PC-3 (cell line): ENCODE results near the gene PKMYT1. TPM values are rescaled to one million over a fixed set of nuclear protein-coding genes. Genes with fewer than 3 reads are reported as not detected.
A peak's percentile ranks its signal among the peaks of the same experiment; 100 is the strongest.

Source experiments
- ATAC-seq: fragments of 200-7000 bp; cut with Tn5 transposase; 2 replicates; pipeline ENCODE4 v1.9.1; 2020; ENCODE audit warnings: mild to moderate bottlenecking, moderate library complexity
- BruUV-seq: library from RNA; stranded (reverse); fragments of 400-500 nt; replicated peaks from 2 replicates; lab custom pipeline; 2021; lab: Mats Ljungman, UMichigan
- CTCF ChIA-PET: fragments of 300-600 bp; sonication (Branson Sonifier 250); formaldehyde crosslinking; loops from one replicate; lab custom pipeline; 2022; ENCODE audit warnings: antibody characterized with exemption; lab: Charles Lee
- POLR2A ChIA-PET: fragments of 300-600 bp; sonication (Branson Sonifier 250); formaldehyde crosslinking; loops from one replicate; lab custom pipeline; 2022; ENCODE audit warnings: antibody characterized with exemption; ENCODE audit not compliant: unreplicated experiment; lab: Charles Lee
- DNase-seq: peaks from one replicate; pipeline ENCODE4 v3.0.0-alpha.2; 2015
- H2AFZ ChIP-seq: fragments of 300-600 bp; sonication (generic); 2 replicates; pipeline ENCODE4 v1.6.0; 2016; ENCODE audit warnings: antibody characterized with exemption, low read length
- H3F3A ChIP-seq: fragments of 300-600 bp; sonication (generic); one replicate; pipeline ENCODE4 v1.6.0; 2017; ENCODE audit warnings: antibody characterized with exemption, low read length, control low read depth, mild to moderate bottlenecking; ENCODE audit not compliant: unreplicated experiment
- H3K27ac ChIP-seq: fragments of 300-600 bp; sonication (generic); 2 replicates; pipeline ENCODE4 v1.5.1; 2016; ENCODE audit warnings: mild to moderate bottlenecking, low read length
- H3K27me3 ChIP-seq: fragments of 300-600 bp; sonication (generic); 2 replicates; pipeline ENCODE4 v1.6.1; 2016; ENCODE audit warnings: low read length, mixed read lengths
- H3K36me3 ChIP-seq: fragments of 300-600 bp; sonication (generic); 2 replicates; pipeline ENCODE4 v1.6.1; 2016; ENCODE audit warnings: low read depth, mixed run types, low read length, mixed read lengths
- H3K4me1 ChIP-seq: fragments of 300-600 bp; sonication (generic); 2 replicates; pipeline ENCODE4 v1.5.1; 2016; ENCODE audit warnings: low read length; ENCODE audit not compliant: insufficient read depth
- H3K4me2 ChIP-seq: fragments of 300-600 bp; sonication (generic); 2 replicates; pipeline ENCODE4 v1.6.0; 2016; ENCODE audit warnings: low read length
- H3K4me3 ChIP-seq: fragments of 300-600 bp; sonication (generic); 2 replicates; pipeline ENCODE4 v1.5.1; 2016; ENCODE audit warnings: mild to moderate bottlenecking, low read length, mixed read lengths
- H3K79me2 ChIP-seq: fragments of 300-600 bp; sonication (generic); 2 replicates; pipeline ENCODE4 v1.6.1; 2017; ENCODE audit warnings: low read length, mixed read lengths
- H3K9ac ChIP-seq: fragments of 300-600 bp; sonication (generic); 2 replicates; pipeline ENCODE4 v1.6.0; 2016; ENCODE audit warnings: mild to moderate bottlenecking, low read length
- H3K9me2 ChIP-seq: fragments of 300-600 bp; sonication (generic); replicated peaks from 2 replicates; pipeline ENCODE4 v1.6.1; 2016; ENCODE audit warnings: mixed run types, low read length, mixed read lengths
- H3K9me3 ChIP-seq: fragments of 300-600 bp; sonication (generic); 2 replicates; pipeline ENCODE4 v1.6.1; 2016; ENCODE audit warnings: low read length, mixed read lengths
- H4K20me1 ChIP-seq: fragments of 300-600 bp; sonication (generic); 2 replicates; pipeline ENCODE4 v1.6.1; 2016; ENCODE audit warnings: low read length, mixed read lengths
- EZH2 ChIP-seq: fragments of 300-600 bp; sonication (generic); IDR thresholded peaks from one replicate; pipeline ENCODE4 v1.6.1; 2017; ENCODE audit warnings: antibody characterized with exemption, mild to moderate bottlenecking, low read length; ENCODE audit not compliant: unreplicated experiment
- EZH2phosphoT487 ChIP-seq: fragments of 300-600 bp; sonication (generic); IDR thresholded peaks from 2 replicates; pipeline ENCODE4 v1.6.1; 2018; ENCODE audit warnings: mild to moderate bottlenecking, antibody characterized with exemption, low read length, borderline replicate concordance
- intact Hi-C: fragments of 100-400 bp; cut with micrococcal nuclease; formaldehyde crosslinking; loops from 2 replicates; pipeline ENCODE4 v1.9.0; 2023
- total RNA-seq: library from RNA; depleted of rRNA; stranded (reverse); fragments of >200 nt; gene quantifications from 2 replicates; pipeline ENCODE4 v1.2.3, GENCODE V29; 2014
- TF ChIP-seq, protein P1 (sequence below): fragments of 300-600 bp; sonication (generic); conservative IDR thresholded peaks from 2 replicates; pipeline ENCODE4 v1.5.1; 2017; ENCODE audit warnings: antibody characterized with exemption, low read depth, mild to moderate bottlenecking, low read length

The PKMYT1 gene
- total RNA-seq, 1 experiment from 2014 or later = 51.9 TPM

- H3K9me3 ChIP-seq = no peaks in the 10 kb centered on the region
- H3F3A ChIP-seq = no peaks in the 10 kb centered on the region
- H4K20me1 ChIP-seq = peaks cover 12% of the 10 kb centered on the region
- TF ChIP-seq, protein P1, sequence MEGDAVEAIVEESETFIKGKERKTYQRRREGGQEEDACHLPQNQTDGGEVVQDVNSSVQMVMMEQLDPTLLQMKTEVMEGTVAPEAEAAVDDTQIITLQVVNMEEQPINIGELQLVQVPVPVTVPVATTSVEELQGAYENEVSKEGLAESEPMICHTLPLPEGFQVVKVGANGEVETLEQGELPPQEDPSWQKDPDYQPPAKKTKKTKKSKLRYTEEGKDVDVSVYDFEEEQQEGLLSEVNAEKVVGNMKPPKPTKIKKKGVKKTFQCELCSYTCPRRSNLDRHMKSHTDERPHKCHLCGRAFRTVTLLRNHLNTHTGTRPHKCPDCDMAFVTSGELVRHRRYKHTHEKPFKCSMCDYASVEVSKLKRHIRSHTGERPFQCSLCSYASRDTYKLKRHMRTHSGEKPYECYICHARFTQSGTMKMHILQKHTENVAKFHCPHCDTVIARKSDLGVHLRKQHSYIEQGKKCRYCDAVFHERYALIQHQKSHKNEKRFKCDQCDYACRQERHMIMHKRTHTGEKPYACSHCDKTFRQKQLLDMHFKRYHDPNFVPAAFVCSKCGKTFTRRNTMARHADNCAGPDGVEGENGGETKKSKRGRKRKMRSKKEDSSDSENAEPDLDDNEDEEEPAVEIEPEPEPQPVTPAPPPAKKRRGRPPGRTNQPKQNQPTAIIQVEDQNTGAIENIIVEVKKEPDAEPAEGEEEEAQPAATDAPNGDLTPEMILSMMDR = no peak
- no peak for TF ChIP-seq EZH2phosphoT487
- no peak for TF ChIP-seq EZH2
- ChIA-PET POLR2A (no interaction called here), CTCF (interaction anchor here (0.6 kb wide), 1 partner anchor 59 kb away, joined by 3 read pairs; no protein-coding TSS in a partner anchor)
- intact Hi-C loops = loop anchor here (10.0 kb wide), 1 partner anchor 64 kb away; no protein-coding TSS in a partner anchor
- H3K27me3 ChIP-seq = no peaks in the 10 kb centered on the region
- H3K36me3 ChIP-seq = no peaks in the 10 kb centered on the region
- BruUV-seq = no TSS peak
- H3K27ac ChIP-seq = peak within 1 kb of the TSS; percentile 43
- DNase-seq = peak; percentile 92
- peak within 1 kb of the TSS; percentile 87 for H3K9ac ChIP-seq
- no peaks in the 10 kb centered on the region for H3K9me2 ChIP-seq
- peak within 1 kb of the TSS; percentile 50 for H2AFZ ChIP-seq
- peak; percentile 72 for ATAC-seq
- H3K79me2 ChIP-seq = peaks cover 10% of the 10 kb centered on the region; the same call in 1 of the 2 replicates
- peak within 1 kb of the TSS; percentile 94 for H3K4me2 ChIP-seq
- H3K4me3 ChIP-seq = peak within 1 kb of the TSS; percentile 85
- peaks cover 22% of the 10 kb centered on the region; the same call in 1 of the 2 replicates for H3K4me1 ChIP-seq
Measured at GRCh38 chr16:2968738-2969544, 11.3 kb downstream of the PKMYT1 start, which contains the start of gene PAQR4. PAQR4 (plus strand) TSS chr16:2969348; CDS start chr16:2969675, 327 bp downstream.

- peaks cover 12% of the 10 kb centered on the region for H4K20me1 ChIP-seq
- peak overlapping the region; percentile 85 for H3K4me3 ChIP-seq
- H3K36me3 ChIP-seq = no peaks in the 10 kb centered on the region
- H3K27me3 ChIP-seq = no peaks in the 10 kb centered on the region
- 0 out of 2 replicates have a peak overlapping the region, but pooled peaks have one; percentile 50 for H2AFZ ChIP-seq
- no peaks in the 10 kb centered on the region for H3K9me3 ChIP-seq
- no peaks in the 10 kb centered on the region for H3K9me2 ChIP-seq
- H3K4me1 ChIP-seq = peaks cover 22% of the 10 kb centered on the region; the same call in 1 of the 2 replicates
- H3K4me2 ChIP-seq = peak overlapping the region; percentile 90
- no peak for DNase-seq
- H3K27ac ChIP-seq = no peak overlapping the region
- no peak overlapping the region for H3K9ac ChIP-seq
- ChIA-PET CTCF (no interaction called here), POLR2A (no interaction called here)
- intact Hi-C loops = loop anchor here (10.0 kb wide), 1 partner anchor 64 kb away; no protein-coding TSS in a partner anchor
- no TSS peak for BruUV-seq
- ATAC-seq = no peak
- peaks cover 10% of the 10 kb centered on the region; the same call in 1 of the 2 replicates for H3K79me2 ChIP-seq
- H3F3A ChIP-seq = no peaks in the 10 kb centered on the region
- TF ChIP-seq, protein P1 = no peak
- TF ChIP-seq EZH2 (no peak), EZH2phosphoT487 (no peak)
Measured at GRCh38 chr16:2968368-2968737, 11.9 kb downstream of the PKMYT1 start.
